ENCODE results near the gene BFSP2.

BFSP2 gene

GRCh38 chr3:133451309-133451708 is 51.5 kb downstream of the BFSP2 start:
- Histone ChIP-seq H3K4me3 (ENCODE audit: low read depth, low read length) (no peak overlapping the region), H3K4me1 (ENCODE audit: control insufficient read depth, insufficient read depth, low read length) (no peaks in the 10 kb centered on the region), H3K27me3 (ENCODE audit: control insufficient read depth, insufficient read depth, low read length) (no peaks in the 10 kb centered on the region), H3K9me3 (ENCODE audit: control insufficient read depth, insufficient read depth, low read length) (no peaks in the 10 kb centered on the region), H3K9ac (ENCODE audit: low read depth, low read length) (no peak overlapping the region), H3K36me3 (ENCODE audit: control insufficient read depth, insufficient read depth, low read length) (no peaks in the 10 kb centered on the region)

- Histone ChIP-seq H3K9me3 (ENCODE audit: control insufficient read depth, insufficient read depth, low read length) (no peaks in the 10 kb centered on the region), H3K36me3 (ENCODE audit: control insufficient read depth, insufficient read depth, low read length) (no peaks in the 10 kb centered on the region), H3K4me1 (ENCODE audit: control insufficient read depth, insufficient read depth, low read length) (no peaks in the 10 kb centered on the region), H3K4me3 (ENCODE audit: low read depth, low read length) (no peak overlapping the region), H3K27me3 (ENCODE audit: control insufficient read depth, insufficient read depth, low read length) (no peaks in the 10 kb centered on the region), H3K9ac (ENCODE audit: low read depth, low read length) (no peak overlapping the region)
Measured at GRCh38 chr3:133452641-133453319, 52.9 kb downstream of the BFSP2 start.

GRCh38 chr3:133453383-133453782 is 53.5 kb downstream of the BFSP2 start:
- Histone ChIP-seq H3K4me3 (ENCODE audit: low read depth, low read length) (no peak overlapping the region), H3K9me3 (ENCODE audit: control insufficient read depth, insufficient read depth, low read length) (no peaks in the 10 kb centered on the region)

GRCh38 chr3:133455281-133455680 is 55.4 kb downstream of the BFSP2 start:
- no peak overlapping the region for H3K4me3 ChIP-seq (ENCODE audit: low read depth, low read length)
- no peaks in the 10 kb centered on the region for H3K9me3 ChIP-seq (ENCODE audit: control insufficient read depth, insufficient read depth, low read length)
- no peak overlapping the region for H3K9ac ChIP-seq (ENCODE audit: low read depth, low read length)
- H3K27me3 ChIP-seq (ENCODE audit: control insufficient read depth, insufficient read depth, low read length) = no peaks in the 10 kb centered on the region
- no peaks in the 10 kb centered on the region for H3K36me3 ChIP-seq (ENCODE audit: control insufficient read depth, insufficient read depth, low read length)
- H3K4me1 ChIP-seq (ENCODE audit: control insufficient read depth, insufficient read depth, low read length) = no peaks in the 10 kb centered on the region

More at GRCh38 chr3:133453383-133453782, 53.5 kb downstream of the BFSP2 start:
- H3K4me1 ChIP-seq (ENCODE audit: control insufficient read depth, insufficient read depth, low read length) = no peaks in the 10 kb centered on the region
- H3K9ac ChIP-seq (ENCODE audit: low read depth, low read length) = no peak overlapping the region
- H3K36me3 ChIP-seq (ENCODE audit: control insufficient read depth, insufficient read depth, low read length) = no peaks in the 10 kb centered on the region
- H3K27me3 ChIP-seq (ENCODE audit: control insufficient read depth, insufficient read depth, low read length) = no peaks in the 10 kb centered on the region

- peaks cover 6% of the 10 kb centered on the region for H3K4me1 ChIP-seq (ENCODE audit: control insufficient read depth, insufficient read depth, low read length)
- H3K9ac ChIP-seq (ENCODE audit: low read depth, low read length) = no peak overlapping the region
- no peaks in the 10 kb centered on the region for H3K36me3 ChIP-seq (ENCODE audit: control insufficient read depth, insufficient read depth, low read length)
Measured at GRCh38 chr3:133455960-133456359, 56.1 kb downstream of the BFSP2 start.

GRCh38 chr3:133457025-133457424 is 57.2 kb downstream of the BFSP2 start:
- no peaks in the 10 kb centered on the region for H3K36me3 ChIP-seq (ENCODE audit: control insufficient read depth, insufficient read depth, low read length)
- H3K9ac ChIP-seq (ENCODE audit: low read depth, low read length) = no peak overlapping the region
- H3K4me1 ChIP-seq (ENCODE audit: control insufficient read depth, insufficient read depth, low read length) = peaks cover 15% of the 10 kb centered on the region
- no peaks in the 10 kb centered on the region for H3K27me3 ChIP-seq (ENCODE audit: control insufficient read depth, insufficient read depth, low read length)
- H3K4me3 ChIP-seq (ENCODE audit: low read depth, low read length) = no peak overlapping the region
- H3K9me3 ChIP-seq (ENCODE audit: control insufficient read depth, insufficient read depth, low read length) = no peaks in the 10 kb centered on the region

More at GRCh38 chr3:133455960-133456359, 56.1 kb downstream of the BFSP2 start:
- H3K27me3 ChIP-seq (ENCODE audit: control insufficient read depth, insufficient read depth, low read length) = no peaks in the 10 kb centered on the region
- no peak overlapping the region for H3K4me3 ChIP-seq (ENCODE audit: low read depth, low read length)
- H3K9me3 ChIP-seq (ENCODE audit: control insufficient read depth, insufficient read depth, low read length) = no peaks in the 10 kb centered on the region

GRCh38 chr3:133457465-133458067 is 57.7 kb downstream of the BFSP2 start:
- H3K9ac ChIP-seq (ENCODE audit: low read depth, low read length) = no peak overlapping the region
- no peak overlapping the region for H3K4me3 ChIP-seq (ENCODE audit: low read depth, low read length)
- no peaks in the 10 kb centered on the region for H3K36me3 ChIP-seq (ENCODE audit: control insufficient read depth, insufficient read depth, low read length)
- H3K9me3 ChIP-seq (ENCODE audit: control insufficient read depth, insufficient read depth, low read length) = no peaks in the 10 kb centered on the region
- H3K27me3 ChIP-seq (ENCODE audit: control insufficient read depth, insufficient read depth, low read length) = no peaks in the 10 kb centered on the region
- peaks cover 15% of the 10 kb centered on the region for H3K4me1 ChIP-seq (ENCODE audit: control insufficient read depth, insufficient read depth, low read length)

- Histone ChIP-seq H3K9me3 (ENCODE audit: control insufficient read depth, insufficient read depth, low read length) (no peaks in the 10 kb centered on the region), H3K4me3 (ENCODE audit: low read depth, low read length) (no peak overlapping the region), H3K36me3 (ENCODE audit: control insufficient read depth, insufficient read depth, low read length) (no peaks in the 10 kb centered on the region), H3K9ac (ENCODE audit: low read depth, low read length) (no peak overlapping the region), H3K27me3 (ENCODE audit: control insufficient read depth, insufficient read depth, low read length) (no peaks in the 10 kb centered on the region), H3K4me1 (ENCODE audit: control insufficient read depth, insufficient read depth, low read length) (peaks cover 15% of the 10 kb centered on the region)
Measured at GRCh38 chr3:133459400-133459799, 59.5 kb downstream of the BFSP2 start.

- H3K4me1 ChIP-seq (ENCODE audit: control insufficient read depth, insufficient read depth, low read length) = peaks cover 15% of the 10 kb centered on the region
- H3K9ac ChIP-seq (ENCODE audit: low read depth, low read length) = no peak overlapping the region
- H3K4me3 ChIP-seq (ENCODE audit: low read depth, low read length) = no peak overlapping the region
- no peaks in the 10 kb centered on the region for H3K27me3 ChIP-seq (ENCODE audit: control insufficient read depth, insufficient read depth, low read length)
- no peaks in the 10 kb centered on the region for H3K9me3 ChIP-seq (ENCODE audit: control insufficient read depth, insufficient read depth, low read length)
- no peaks in the 10 kb centered on the region for H3K36me3 ChIP-seq (ENCODE audit: control insufficient read depth, insufficient read depth, low read length)
Measured at GRCh38 chr3:133460809-133461208, 61.0 kb downstream of the BFSP2 start.

GRCh38 chr3:133461291-133461690 is 61.4 kb downstream of the BFSP2 start:
- H3K36me3 ChIP-seq (ENCODE audit: control insufficient read depth, insufficient read depth, low read length) = no peaks in the 10 kb centered on the region
- no peaks in the 10 kb centered on the region for H3K27me3 ChIP-seq (ENCODE audit: control insufficient read depth, insufficient read depth, low read length)
- H3K4me1 ChIP-seq (ENCODE audit: control insufficient read depth, insufficient read depth, low read length) = peaks cover 15% of the 10 kb centered on the region
- no peaks in the 10 kb centered on the region for H3K9me3 ChIP-seq (ENCODE audit: control insufficient read depth, insufficient read depth, low read length)
- H3K4me3 ChIP-seq (ENCODE audit: low read depth, low read length) = no peak overlapping the region
- no peak overlapping the region for H3K9ac ChIP-seq (ENCODE audit: low read depth, low read length)

GRCh38 chr3:133463347-133463860 is 63.5 kb downstream of the BFSP2 start:
- H3K9me3 ChIP-seq (ENCODE audit: control insufficient read depth, insufficient read depth, low read length) = no peaks in the 10 kb centered on the region
- H3K36me3 ChIP-seq (ENCODE audit: control insufficient read depth, insufficient read depth, low read length) = no peaks in the 10 kb centered on the region
- peaks cover 15% of the 10 kb centered on the region for H3K4me1 ChIP-seq (ENCODE audit: control insufficient read depth, insufficient read depth, low read length)
- no peak overlapping the region for H3K9ac ChIP-seq (ENCODE audit: low read depth, low read length)
- no peak overlapping the region for H3K4me3 ChIP-seq (ENCODE audit: low read depth, low read length)
- no peaks in the 10 kb centered on the region for H3K27me3 ChIP-seq (ENCODE audit: control insufficient read depth, insufficient read depth, low read length)

GRCh38 chr3:133464573-133464972 is 64.7 kb downstream of the BFSP2 start:
- H3K27me3 ChIP-seq (ENCODE audit: control insufficient read depth, insufficient read depth, low read length) = no peaks in the 10 kb centered on the region
- H3K4me1 ChIP-seq (ENCODE audit: control insufficient read depth, insufficient read depth, low read length) = peaks cover 15% of the 10 kb centered on the region
- H3K9me3 ChIP-seq (ENCODE audit: control insufficient read depth, insufficient read depth, low read length) = no peaks in the 10 kb centered on the region
- H3K4me3 ChIP-seq (ENCODE audit: low read depth, low read length) = no peak overlapping the region
- H3K9ac ChIP-seq (ENCODE audit: low read depth, low read length) = no peak overlapping the region
- no peaks in the 10 kb centered on the region for H3K36me3 ChIP-seq (ENCODE audit: control insufficient read depth, insufficient read depth, low read length)

Measured in iPS-15b (cell line).